GM19328 (cell line): ENCODE data around the gene USP30.

ENCODE experiments used
- ATAC-seq: cut with Tn5 transposase; IDR thresholded peaks from one replicate; pipeline ENCODE4 v1.9.1; 2021; ENCODE audit warnings: mild to moderate bottlenecking, moderate library complexity; ENCODE audit not compliant: unreplicated experiment

Gene USP30

GRCh38 chr12:109097140-109097434 lies 44.7 kb downstream of the USP30 start:
- no peak for ATAC-seq

GRCh38 chr12:109097435-109098182 lies 45.2 kb downstream of the USP30 start, which contains the start of gene UNG:
Gene UNG (plus strand): TSS chr12:109097597. CDS start chr12:109097680, 83 bp downstream.
- peak; percentile 88 for ATAC-seq

DNA sequence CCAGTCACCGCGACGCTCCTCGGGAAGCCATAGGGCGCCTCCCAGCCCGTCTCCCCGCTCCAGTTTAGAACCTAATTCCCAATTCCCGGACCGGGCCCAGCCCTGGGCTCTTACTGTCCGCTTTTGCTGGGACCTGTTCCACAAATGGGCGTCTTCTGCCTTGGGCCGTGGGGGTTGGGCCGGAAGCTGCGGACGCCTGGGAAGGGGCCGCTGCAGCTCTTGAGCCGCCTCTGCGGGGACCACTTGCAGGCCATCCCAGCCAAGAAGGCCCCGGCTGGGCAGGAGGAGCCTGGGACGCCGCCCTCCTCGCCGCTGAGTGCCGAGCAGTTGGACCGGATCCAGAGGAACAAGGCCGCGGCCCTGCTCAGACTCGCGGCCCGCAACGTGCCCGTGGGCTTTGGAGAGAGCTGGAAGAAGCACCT lies 45.8 kb downstream of the USP30 start:
- peak; percentile 13 for ATAC-seq

DNA sequence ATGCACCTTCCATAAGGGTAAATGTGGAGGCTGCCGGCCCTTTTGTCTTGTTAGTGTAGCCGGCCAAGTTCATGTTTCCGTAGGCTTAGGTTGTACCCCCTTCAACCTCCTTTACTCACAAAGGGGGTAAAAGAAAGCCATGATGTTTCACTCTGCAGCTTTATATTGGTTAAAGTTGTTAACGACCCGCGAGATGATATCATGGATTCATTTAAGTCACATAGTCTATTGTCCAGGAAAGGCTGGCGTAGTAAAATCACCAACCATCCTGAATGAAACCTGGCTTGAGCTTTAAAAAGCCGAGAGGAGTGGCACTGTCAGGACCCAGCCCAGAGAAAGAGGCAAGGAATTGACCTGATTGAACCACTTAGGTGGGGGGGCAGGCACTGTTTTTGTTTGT lies 46.3 kb downstream of the USP30 start:
- no peak for ATAC-seq

GRCh38 chr12:109099431-109100020 lies 47.1 kb downstream of the USP30 start:
- ATAC-seq = no peak

- no peak for ATAC-seq
Measured at GRCh38 chr12:109100741-109101140, 48.4 kb downstream of the USP30 start.

GRCh38 chr12:109102491-109102890 lies 50.1 kb downstream of the USP30 start:
- no peak for ATAC-seq

DNA sequence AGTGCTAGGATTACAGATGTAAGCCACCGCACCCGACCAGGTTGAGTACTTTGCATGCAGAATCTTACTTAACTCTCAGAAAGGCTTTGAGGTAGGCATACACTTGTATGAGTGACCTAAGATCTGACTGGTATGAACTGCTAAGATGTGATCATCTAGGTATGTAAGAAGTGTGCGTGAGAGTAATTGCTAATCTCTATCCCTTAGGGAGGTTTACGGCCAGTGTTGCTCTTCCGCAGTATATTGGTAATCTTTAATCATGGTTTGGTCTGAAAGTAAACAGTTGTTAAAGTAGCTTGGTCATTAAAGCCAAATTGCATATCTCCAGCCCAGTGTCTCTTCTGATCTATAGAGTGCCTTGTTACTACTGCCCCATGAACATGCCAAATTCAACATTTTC lies 52.8 kb downstream of the USP30 start:
- no peak for ATAC-seq

- no peak for ATAC-seq
Measured at GRCh38 chr12:109109746-109110350, 57.5 kb downstream of the USP30 start.

DNA sequence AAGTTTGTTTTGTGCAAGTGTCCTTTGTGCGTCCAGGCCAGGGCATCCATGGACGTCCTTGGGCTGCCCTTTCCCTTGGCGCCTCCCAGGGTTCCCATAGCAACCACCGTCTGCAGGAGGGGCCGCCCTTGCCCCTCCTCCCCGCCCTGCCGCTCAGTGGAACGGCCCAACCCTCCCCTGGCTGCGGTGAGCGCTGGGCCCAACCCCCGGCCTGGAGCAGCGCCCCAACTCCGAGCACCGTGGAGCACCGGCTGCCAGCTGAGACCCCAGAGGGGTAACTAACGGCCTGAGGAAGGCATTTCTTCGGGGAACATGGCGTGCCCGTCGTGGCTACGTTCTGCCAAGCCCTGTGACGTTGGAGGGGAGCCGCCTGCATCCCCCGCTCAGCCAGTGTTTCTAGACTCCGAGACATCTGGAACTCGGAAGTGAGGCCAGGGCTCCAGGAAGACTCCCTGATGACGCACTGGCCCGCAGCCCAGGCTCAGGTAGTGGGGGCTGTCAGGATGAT lies 58.7 kb downstream of the USP30 start:
- ATAC-seq = no peak

- ATAC-seq = no peak
Measured at GRCh38 chr12:109112720-109113465, 60.5 kb downstream of the USP30 start.

GRCh38 chr12:109113661-109114321 lies 61.4 kb downstream of the USP30 start:
- no peak for ATAC-seq

DNA sequence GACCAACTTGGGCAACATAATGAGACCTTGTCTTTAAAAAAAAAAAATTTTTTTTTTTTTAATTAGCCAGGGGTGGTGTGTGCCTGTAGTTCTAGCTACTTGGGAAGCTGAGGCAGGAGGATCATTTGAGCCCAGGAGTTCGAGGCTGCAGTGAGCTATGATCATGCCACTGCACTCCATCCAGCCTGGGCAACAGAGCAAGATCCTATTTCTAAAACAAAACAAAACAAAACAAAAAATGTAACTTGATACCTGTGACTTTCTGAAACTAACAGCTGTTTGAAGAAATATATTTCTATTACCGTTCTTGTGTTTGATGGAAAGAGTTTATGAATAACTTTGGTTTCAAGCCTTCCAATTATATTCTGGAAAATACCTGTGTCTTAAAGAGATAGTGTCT lies 62.3 kb downstream of the USP30 start:
- no peak for ATAC-seq

GRCh38 chr12:109115404-109115757 lies 63.0 kb downstream of the USP30 start:
- no peak for ATAC-seq

- no peak for ATAC-seq
Measured at GRCh38 chr12:109115758-109116610, 63.6 kb downstream of the USP30 start, which contains the start of gene ACACB. Gene ACACB (plus strand): TSS chr12:109116587. CDS start chr12:109139406, 22,819 bp downstream.

DNA sequence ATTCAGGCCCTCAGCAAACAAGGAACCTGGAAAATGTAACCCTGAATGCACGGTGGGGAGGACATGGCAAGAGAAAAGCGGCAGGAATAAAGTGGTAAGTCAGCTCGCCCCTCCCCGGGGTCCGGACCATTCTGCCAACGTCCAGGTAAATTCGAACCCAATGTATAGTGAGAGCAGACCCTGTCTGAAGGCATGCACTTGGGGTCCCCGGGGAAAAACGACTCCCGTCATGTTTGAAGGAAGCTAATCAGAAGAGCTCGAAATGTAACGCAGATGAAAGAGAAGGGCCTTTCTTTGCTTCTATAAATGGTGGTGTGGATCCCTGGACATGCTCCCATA lies 64.2 kb downstream of the USP30 start:
- ATAC-seq = no peak

GRCh38 chr12:109120095-109120494 lies 67.7 kb downstream of the USP30 start:
- no peak for ATAC-seq

GRCh38 chr12:109120557-109120956 lies 68.2 kb downstream of the USP30 start:
- ATAC-seq = no peak

DNA sequence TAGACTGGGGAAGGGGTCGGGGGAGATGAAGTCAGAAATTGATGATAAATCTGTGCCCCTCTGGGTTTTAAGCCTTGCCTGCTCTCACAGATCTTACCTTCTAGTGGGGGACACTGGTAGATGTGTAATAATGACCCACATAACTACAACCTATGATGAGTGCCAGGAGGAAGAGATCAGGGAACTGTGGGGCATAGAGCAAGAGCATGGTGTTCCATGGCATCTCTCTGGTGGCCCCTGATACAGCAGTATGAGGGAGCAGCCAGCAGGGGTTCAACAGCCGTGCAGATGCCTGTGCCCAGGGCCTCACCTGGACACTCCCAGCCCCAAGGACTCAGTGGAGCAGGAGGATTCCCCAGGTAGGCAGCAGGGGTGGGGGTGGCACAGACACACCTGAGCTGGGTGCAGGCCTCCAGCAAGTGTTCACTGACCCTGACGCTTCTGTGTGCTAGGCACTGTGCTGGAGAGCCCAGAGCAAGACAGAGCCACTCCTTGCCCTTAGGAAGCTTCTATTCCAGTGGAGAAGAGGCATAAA lies 69.0 kb downstream of the USP30 start:
- ATAC-seq = no peak
